NCI-H2171 (cell line): ENCODE data around the gene SULT1B1.

ENCODE experiments used
- DNase-seq: peaks from one replicate; lab custom pipeline; 2025; lab: John Stamatoyannopoulos, UW

The SULT1B1 gene

DNA sequence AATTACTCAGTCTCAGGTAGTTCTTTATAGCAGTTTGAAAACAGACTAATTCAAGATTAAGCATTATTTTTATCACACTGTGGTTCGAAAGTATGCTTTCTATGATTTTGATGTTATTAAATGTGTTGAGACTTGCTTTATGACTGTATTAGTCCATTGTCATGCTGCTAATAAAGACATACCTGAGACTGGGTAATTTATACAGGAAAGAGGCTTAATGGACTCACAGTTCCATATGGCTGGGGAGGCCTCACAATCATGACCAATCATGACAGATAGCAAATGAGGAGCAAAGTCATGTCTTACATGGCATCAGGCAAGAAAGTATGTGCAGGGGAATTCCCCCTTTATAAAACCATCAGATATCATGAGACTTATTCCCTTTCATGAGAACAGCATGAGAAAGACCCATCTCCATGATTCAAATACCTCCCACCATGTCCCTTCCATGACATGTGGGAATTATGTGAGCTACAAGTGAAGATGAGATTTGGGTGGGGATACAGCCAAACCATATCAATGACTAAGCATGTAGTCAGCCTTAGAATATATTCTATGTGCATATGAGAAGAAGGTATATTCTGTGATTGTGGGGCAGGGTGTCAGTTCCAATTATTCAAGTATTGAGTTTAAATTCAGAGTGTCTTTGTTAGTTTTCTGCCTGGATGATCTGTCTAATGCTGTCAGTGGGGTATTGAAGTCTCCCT is 62.7 kb downstream of the SULT1B1 start:
- no peak for DNase-seq

DNA sequence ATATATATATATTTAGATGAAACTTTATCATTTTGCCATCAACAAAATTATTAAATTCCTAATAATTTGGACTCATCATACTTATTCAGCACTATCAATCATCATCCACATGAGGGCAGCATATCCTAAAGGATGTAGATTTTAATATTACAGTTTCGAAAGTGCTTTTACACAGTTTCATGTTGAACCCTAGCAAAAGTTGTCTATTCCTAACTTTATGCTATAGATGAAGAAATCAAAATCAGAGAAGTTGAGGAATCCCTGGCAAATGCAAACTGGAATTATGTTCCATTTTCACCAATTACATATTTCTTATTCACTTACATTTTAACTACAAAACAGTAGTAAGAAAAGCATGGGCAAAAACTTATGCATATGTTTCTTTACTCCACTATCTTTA is 70.8 kb downstream of the SULT1B1 start:
- no peak for DNase-seq

- no peak for DNase-seq
Observed at GRCh38 chr4:69684804-69685203, 75.6 kb downstream of the SULT1B1 start.
